Stimulated activated CD4-positive, alpha-beta T cell treated with anti-CD3 and anti-CD28 coated beads, Interleukin-4, amount 100 ng/mL, for 48 hours (primary cell): ENCODE data around the gene PAPOLA.
"Not testable (repeated sequence)": the region's sequence is repeated elsewhere in the genome, so short reads cannot be mapped to it uniquely, and the experiment has no call there.

Experiments used
- DNase-seq, 2 donors: peaks; one replicate each; pipeline ENCODE4 v3.0.0-alpha.2; 2020; ENCODE audit warnings: low read depth in 2 of 2

Gene PAPOLA

GRCh38 chr14:96502621-96503305 lies 581 bp downstream of the PAPOLA start:
- DNase-seq, result peak; percentile 31 to 32

GRCh38 chr14:96503306-96503679 lies 1.1 kb downstream of the PAPOLA start:
- DNase-seq, result no peak

GRCh38 chr14:96504353-96504752 lies 2.2 kb downstream of the PAPOLA start:
- DNase-seq, result not testable (repeated sequence)

DNA sequence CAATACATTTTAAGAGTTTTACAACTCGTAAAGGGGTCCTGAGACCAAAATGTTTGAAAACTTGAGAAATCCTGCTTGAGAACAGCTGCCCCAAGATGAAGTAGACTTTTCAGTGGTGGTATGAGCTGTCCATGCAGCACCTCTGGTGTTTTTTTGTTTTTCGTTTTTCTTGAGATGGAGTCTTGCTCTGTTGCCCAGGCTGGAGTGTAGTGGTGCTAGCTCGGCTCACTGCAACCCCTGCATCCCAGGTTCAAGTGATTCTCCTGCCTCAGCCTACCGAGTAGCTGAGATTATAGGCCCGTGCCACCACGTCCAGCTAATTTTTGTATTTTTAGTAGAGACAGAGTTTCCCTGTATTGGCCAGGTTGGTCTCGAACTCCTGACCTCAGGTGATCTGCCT lies 5.5 kb downstream of the PAPOLA start:
- no peak for DNase-seq

GRCh38 chr14:96508900-96509299 lies 6.7 kb downstream of the PAPOLA start:
- no peak for DNase-seq

- DNase-seq, result no peak
These were observed 7.4 kb downstream of the PAPOLA start for GRCh38 chr14:96509457-96510090.

- no peak for DNase-seq
These were observed 9.0 kb downstream of the PAPOLA start for GRCh38 chr14:96511146-96511545.

DNA sequence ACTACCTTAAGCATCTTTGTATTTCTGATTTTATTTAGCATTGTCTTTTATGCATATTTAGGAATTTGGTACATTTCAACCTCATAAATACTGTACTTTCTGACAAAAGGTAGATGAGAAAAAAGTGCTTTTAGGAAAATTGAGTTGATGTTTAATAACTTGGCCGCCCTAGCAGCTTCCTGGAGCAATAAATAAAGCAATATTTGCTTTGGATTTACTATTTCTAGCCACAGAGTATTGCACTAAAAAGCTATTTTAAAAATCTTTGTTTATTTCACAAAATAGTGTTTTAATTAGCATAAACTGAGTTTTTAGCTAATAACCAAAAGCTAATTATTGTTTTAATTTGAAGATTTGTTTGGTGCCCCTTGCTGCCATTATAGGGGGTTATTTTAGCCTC lies 9.5 kb downstream of the PAPOLA start:
- DNase-seq, result no peak

DNA sequence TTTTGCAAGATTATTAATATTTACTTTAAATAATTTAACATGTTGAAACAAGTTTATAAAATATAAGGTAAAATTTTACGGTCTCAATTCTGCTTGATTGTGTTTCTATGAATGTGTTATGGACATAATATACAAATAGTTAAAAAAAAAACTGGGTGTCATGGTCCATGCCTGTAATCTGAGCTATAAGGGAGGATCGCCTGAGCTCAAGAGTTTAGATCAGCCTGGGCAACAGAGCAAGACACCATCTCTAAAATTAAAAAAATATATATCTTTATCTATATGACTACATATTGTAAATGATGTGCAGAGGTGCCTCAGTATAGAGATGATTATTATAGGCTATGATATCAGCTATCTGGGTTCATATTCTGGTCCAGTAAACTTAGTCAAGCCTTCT lies 9.9 kb downstream of the PAPOLA start:
- no peak for DNase-seq

- DNase-seq, result no peak
These were observed 10.6 kb downstream of the PAPOLA start for GRCh38 chr14:96512602-96513397.

DNA sequence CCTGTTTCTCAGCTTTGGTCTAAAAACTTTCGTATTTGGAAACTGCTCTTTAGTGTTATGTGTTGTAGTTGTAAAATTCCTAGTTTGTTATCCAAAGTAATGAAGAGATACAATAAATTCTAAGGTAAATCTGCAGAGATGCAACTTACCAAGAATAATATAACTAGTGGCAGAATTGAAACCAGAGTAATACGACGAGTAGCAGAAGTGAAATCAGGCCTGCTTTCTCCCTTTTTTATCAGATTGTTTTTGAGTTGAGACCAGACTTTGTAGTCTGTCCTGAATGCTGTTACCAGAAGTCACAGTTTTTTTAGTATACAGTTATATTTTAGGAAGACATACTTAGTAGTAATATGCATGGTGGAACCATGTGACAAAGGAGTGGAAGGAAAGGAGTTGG lies 12.5 kb downstream of the PAPOLA start:
- no peak for DNase-seq

DNA sequence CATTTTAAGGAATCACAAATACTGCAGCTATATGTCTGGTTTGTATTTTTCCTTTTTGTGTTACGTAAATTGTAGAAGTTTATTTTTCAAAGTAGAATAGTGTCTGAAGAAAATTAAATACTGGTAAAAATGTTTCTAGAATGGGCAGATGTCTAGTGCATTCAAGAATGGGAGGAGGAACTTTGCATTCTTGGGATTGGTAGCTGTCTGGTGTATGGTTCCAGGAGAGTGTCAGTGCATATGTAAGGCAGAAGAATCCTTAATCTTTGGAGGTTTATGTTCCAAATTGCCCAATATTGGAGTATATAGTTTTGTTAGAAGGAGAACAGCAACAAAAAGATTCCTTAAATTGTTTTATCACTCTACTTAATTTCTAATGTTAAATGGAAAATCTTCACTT lies 13.5 kb downstream of the PAPOLA start:
- DNase-seq, result no peak

GRCh38 chr14:96516351-96516750 lies 14.2 kb downstream of the PAPOLA start:
- DNase-seq, result no peak

DNA sequence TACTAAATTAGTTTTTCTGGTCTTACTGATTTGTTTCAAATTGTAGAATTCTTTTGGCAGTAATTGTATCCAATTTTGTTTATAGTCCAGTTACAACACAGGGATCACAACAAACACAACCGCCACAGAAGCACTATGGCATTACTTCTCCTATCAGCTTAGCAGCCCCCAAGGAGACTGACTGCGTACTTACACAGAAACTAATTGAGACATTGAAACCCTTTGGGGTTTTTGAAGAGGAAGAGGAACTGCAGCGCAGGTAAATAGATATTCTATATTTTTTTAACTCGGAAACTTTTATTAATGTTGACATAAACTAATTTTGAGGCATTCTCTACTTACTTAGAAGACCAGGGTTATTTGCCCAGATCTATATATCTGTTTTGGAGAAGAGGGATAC lies 17.8 kb downstream of the PAPOLA start:
- DNase-seq, result no peak

DNA sequence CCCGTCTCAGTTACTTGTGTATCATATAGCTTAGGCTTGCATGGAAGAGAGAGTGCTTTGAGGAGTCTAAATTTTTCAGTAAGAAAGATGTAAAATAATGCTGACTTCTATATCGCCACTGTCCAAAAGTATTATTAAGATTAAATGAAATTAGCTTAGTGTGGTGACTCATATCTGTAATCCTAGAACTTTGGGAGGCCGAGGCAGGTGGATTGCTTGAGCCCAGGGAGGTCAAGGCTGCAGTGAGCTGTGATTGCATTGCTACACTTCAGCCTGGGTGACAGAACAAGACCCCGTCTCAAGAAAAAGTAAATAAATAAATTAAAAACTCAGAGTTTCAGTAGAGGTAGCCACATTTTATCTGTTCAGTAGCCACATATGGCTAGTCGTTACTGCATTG lies 23.3 kb downstream of the PAPOLA start:
- no peak for DNase-seq

GRCh38 chr14:96532632-96533031 lies 30.4 kb downstream of the PAPOLA start:
- no peak for DNase-seq

GRCh38 chr14:96536807-96537206 lies 34.6 kb downstream of the PAPOLA start:
- no peak for DNase-seq

DNA sequence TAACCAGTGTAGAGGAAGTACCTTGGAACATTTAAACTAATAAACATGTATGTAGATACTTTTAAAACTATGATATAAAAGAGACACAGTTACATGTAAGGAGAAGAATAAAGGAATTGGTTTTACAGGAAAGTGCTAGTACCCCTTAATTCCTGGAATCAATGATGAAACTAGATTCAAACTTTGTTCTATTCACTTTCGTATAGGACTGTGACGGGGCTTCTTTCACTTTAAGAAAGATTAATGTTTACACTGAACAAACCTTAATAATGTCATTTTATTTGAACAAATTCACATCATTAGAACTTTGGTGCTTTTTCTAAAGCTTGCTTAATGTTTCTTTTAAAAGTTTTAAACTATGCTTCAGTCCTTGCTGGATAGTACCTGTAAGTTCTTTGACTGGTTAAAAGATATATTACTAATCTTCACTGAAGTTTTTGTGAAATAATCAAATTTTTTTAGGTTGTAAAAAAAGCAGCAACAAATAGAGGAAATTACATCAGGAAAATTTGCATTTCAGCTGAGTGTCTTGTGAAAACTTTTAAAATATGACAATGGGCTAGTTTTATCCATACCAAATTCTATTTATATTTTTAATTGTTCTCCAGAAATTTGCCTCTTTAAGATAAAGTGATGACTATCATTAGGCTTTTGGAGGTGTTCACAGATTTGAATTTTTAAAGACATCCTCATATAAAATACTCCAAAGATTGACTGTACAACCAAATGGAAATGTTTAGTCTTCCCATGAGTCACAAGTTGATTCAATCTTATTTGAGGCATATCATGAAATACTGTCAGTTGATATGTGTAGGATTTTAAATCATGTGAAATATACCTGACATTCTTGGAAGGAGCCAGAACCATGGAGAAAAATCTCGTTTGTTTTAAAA lies 36.2 kb downstream of the PAPOLA start:
- no peak for DNase-seq

DNA sequence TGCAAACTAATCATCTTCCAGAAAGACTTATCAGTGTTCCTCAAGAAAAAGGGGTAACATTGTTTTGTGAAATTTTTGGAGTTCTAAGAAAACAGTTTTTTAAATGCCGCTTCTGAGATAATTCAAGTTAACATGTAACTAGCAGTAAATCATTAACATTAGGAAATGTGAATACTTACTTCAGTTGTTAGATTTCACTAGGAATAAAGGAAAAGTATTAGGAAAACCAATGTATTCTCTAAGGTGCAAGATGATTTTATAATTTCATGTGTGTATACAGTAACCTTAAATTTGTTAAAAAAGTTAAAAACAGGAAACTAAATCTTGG lies 36.8 kb downstream of the PAPOLA start:
- no peak for DNase-seq

- no peak for DNase-seq
These were observed 52.2 kb downstream of the PAPOLA start for GRCh38 chr14:96554315-96554910.

DNA sequence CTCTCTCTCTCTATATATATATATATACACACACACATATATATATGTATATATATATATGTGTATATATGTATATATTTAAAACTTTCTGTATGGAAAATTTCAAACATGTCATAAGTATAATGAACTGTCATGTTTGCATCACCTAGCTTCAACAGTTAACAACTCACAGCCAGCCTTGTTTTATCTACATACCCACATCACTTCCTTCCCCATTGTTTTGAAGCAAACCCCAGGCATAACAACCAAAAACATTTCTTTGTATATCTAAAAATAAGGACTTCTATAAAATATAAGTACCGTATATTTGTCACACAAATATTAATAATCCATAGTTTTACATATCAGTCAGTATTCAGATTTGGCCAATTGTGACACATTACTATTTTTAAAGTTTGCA lies 57.4 kb downstream of the PAPOLA start:
- no peak for DNase-seq

- DNase-seq, result no peak
These were observed 62.2 kb downstream of the PAPOLA start for GRCh38 chr14:96564389-96564788.
